Umbilical cord (tissue), 2 donors: Measurements from ENCODE around the gene UBE2N. TPM values are rescaled to one million over a fixed set of nuclear protein-coding genes. Genes with fewer than 3 reads are reported as not detected.

ENCODE experiments used
- DNase-seq: peaks from one replicate; pipeline ENCODE4 v3.0.0-alpha.2; 2015; ENCODE audit warnings: low spot score
- total RNA-seq: library from RNA; depleted of rRNA; stranded (reverse); fragments of >200 nt; gene quantifications from one replicate; pipeline ENCODE4 v1.2.3, GENCODE V29; 2014; ENCODE audit warnings: low replicate concordance; ENCODE audit not compliant: insufficient read depth

UBE2N gene
- total RNA-seq, 1 donor from 2014 or later: 68.1 TPM

DNA sequence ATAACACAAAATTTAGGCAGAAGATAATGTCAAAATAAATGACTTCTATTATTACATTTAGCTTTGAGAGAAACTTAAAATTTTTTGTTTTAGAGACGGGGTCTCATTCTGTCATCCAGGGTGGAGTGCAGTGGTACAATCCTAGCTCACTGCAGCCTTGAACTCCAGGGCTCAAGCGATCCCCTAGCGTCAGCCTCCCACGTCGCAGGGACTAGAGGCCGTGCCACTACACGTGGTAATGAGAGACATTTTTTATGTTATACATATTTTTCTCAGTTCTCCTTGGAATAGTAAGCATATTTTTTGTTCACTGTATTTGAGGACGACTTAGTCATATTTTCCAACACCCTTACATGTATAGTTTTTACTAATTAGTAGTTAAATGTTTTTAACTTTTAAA is 85.5 kb downstream of the UBE2N start:
- DNase-seq: no peak

Other genes starting within 250 kb of the UBE2N start
- 87.2 TPM for gene NUDT4, start 64.0 kb downstream of the UBE2N start, total RNA-seq
- gene MRPL42, start 25.6 kb upstream of the UBE2N start, total RNA-seq: 82.8 TPM
- gene SOCS2, start 130.7 kb upstream of the UBE2N start, total RNA-seq: 32.0 TPM
- gene CRADD, start 235.4 kb upstream of the UBE2N start, total RNA-seq: 30.3 TPM